ENCODE measurements around the gene LMNB1.
A peak's percentile ranks its signal among the peaks of the same experiment; 100 is the strongest.
"Not testable (repeated sequence)": the region's sequence is repeated elsewhere in the genome, so short reads cannot be mapped to it uniquely, and the experiment has no call there.

LMNB1 gene

GRCh38 chr5:126780165-126780827, 3.4 kb downstream of the LMNB1 start:
- peaks cover 13% of the 10 kb centered on the region for H3K4me1 ChIP-seq (ENCODE audit: control insufficient read depth, insufficient read depth, low read length)
- H3K4me3 ChIP-seq (ENCODE audit: low read length), result peak overlapping the region; percentile 53
- peak overlapping the region; percentile 37 for H3K9ac ChIP-seq (ENCODE audit: low read depth, low read length)
- peak overlapping the region; percentile 56 for H3K4me2 ChIP-seq (ENCODE audit: low read length)
- H3K9me3 ChIP-seq (replicated peaks; ENCODE audit: low read length), result no peaks in the 10 kb centered on the region
- H3K36me3 ChIP-seq (ENCODE audit: insufficient read depth, low read length), result no peaks in the 10 kb centered on the region
- no peaks in the 10 kb centered on the region for H3K27me3 ChIP-seq (ENCODE audit: control insufficient read depth, insufficient read depth, low read length)

- H3K4me3 ChIP-seq (ENCODE audit: low read length); H3K36me3 ChIP-seq (ENCODE audit: insufficient read depth, low read length); H3K9ac ChIP-seq (ENCODE audit: low read depth, low read length); H3K4me2 ChIP-seq (ENCODE audit: low read length); H3K27me3 ChIP-seq (ENCODE audit: control insufficient read depth, insufficient read depth, low read length); H3K4me1 ChIP-seq (ENCODE audit: control insufficient read depth, insufficient read depth, low read length); H3K9me3 ChIP-seq (replicated peaks; ENCODE audit: low read length): not testable (repeated sequence)
These were observed 11.5 kb downstream of the LMNB1 start for GRCh38 chr5:126788409-126788808.

DNA sequence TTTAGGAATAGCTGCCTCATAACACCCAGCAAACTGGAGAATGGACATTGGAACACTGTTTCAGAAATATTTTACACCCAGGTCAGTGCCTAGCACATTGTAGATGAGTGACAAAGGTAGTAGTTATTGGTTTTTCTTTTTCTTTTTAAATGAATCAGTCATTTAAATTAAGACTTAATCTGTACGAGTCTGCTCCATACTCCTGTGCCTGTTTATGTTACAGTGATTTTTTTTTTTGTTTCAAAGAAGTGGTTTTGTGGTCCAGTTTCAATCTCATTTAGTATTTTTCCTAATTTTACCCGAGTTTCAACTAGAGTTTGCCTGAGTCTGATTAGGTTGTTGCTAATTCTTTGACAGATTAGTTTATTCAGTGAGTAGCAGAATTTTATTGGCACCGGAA, 16.2 kb downstream of the LMNB1 start:
- no peaks in the 10 kb centered on the region for H3K36me3 ChIP-seq (ENCODE audit: insufficient read depth, low read length)

DNA sequence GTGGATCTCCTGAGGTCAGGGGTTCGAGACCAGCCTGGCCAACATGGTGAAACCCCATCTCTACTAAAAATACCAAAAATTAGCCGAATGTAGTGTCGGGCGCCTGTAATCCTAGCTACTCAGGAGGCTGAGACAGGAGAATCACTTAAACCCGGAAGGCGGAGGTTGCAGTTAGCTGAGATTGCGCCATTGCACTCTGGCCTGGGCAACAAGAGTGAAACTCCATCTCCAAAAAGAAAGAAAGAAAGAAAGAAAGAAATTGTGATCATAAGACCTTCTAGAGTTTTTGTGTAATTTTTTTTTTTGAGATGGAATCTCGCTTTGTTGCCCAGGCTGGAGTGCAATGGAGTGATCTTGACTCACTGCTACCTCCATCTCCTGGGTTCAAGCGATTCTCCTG, 16.7 kb downstream of the LMNB1 start:
- not testable (repeated sequence) for H3K4me3 ChIP-seq (ENCODE audit: low read length); H3K4me1 ChIP-seq (ENCODE audit: control insufficient read depth, insufficient read depth, low read length); H3K36me3 ChIP-seq (ENCODE audit: insufficient read depth, low read length); H3K27me3 ChIP-seq (ENCODE audit: control insufficient read depth, insufficient read depth, low read length); H3K9ac ChIP-seq (ENCODE audit: low read depth, low read length); H3K9me3 ChIP-seq (replicated peaks; ENCODE audit: low read length); H3K4me2 ChIP-seq (ENCODE audit: low read length)

More for the DNA sequence above, 16.2 kb downstream of the LMNB1 start:
- Histone ChIP-seq H3K9ac (ENCODE audit: low read depth, low read length) (no peak overlapping the region), H3K4me2 (ENCODE audit: low read length) (no peak overlapping the region), H3K9me3 (replicated peaks; ENCODE audit: low read length) (no peaks in the 10 kb centered on the region), H3K27me3 (ENCODE audit: control insufficient read depth, insufficient read depth, low read length) (no peaks in the 10 kb centered on the region), H3K4me1 (ENCODE audit: control insufficient read depth, insufficient read depth, low read length) (peaks cover 3% of the 10 kb centered on the region), H3K4me3 (ENCODE audit: low read length) (no peak overlapping the region)

DNA sequence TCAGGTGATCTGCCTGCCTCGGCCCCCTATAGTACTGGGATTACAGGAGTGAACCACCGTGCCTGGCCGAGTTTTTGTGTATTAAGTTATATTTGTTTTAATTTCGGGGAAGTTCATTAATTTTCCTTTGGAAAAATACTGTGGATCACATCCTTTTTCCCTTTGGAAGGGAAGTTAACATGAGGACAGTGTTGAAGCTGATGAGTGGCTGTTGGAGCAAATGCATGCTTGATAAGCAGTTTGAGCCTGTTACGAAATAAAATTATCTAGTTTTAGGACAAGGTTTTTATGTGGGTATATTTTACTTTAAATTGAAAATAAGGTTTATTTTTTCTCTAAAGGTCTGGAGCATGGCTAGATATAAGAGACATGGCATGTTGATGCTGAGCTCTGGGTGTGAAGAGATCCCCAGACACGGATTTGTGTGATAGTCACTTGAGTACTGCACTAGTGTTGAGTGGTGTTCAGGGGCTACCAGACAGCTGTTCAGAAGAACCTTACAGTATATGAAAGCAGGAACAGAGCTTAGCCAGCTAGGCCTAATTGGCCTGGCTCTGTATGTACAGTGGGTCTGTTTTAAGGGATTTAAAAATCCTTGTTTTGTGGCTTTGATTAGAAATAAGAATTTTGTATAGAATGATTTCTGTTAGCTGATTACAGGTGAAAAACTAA, 17.4 kb downstream of the LMNB1 start:
- H3K36me3 ChIP-seq (ENCODE audit: insufficient read depth, low read length), result no peaks in the 10 kb centered on the region

GRCh38 chr5:126799780-126800179, 22.8 kb downstream of the LMNB1 start:
- H3K36me3 ChIP-seq (ENCODE audit: insufficient read depth, low read length), result no peaks in the 10 kb centered on the region
- no peak overlapping the region for H3K4me2 ChIP-seq (ENCODE audit: low read length)
- no peaks in the 10 kb centered on the region for H3K27me3 ChIP-seq (ENCODE audit: control insufficient read depth, insufficient read depth, low read length)
- no peak overlapping the region for H3K9ac ChIP-seq (ENCODE audit: low read depth, low read length)
- H3K4me1 ChIP-seq (ENCODE audit: control insufficient read depth, insufficient read depth, low read length), result peaks cover 17% of the 10 kb centered on the region
- no peaks in the 10 kb centered on the region for H3K9me3 ChIP-seq (replicated peaks; ENCODE audit: low read length)
- no peak overlapping the region for H3K4me3 ChIP-seq (ENCODE audit: low read length)

More for the DNA sequence above, 17.4 kb downstream of the LMNB1 start:
- Histone ChIP-seq H3K4me2 (ENCODE audit: low read length) (no peak overlapping the region), H3K27me3 (ENCODE audit: control insufficient read depth, insufficient read depth, low read length) (no peaks in the 10 kb centered on the region), H3K9me3 (replicated peaks; ENCODE audit: low read length) (no peaks in the 10 kb centered on the region), H3K9ac (ENCODE audit: low read depth, low read length) (no peak overlapping the region), H3K4me1 (ENCODE audit: control insufficient read depth, insufficient read depth, low read length) (peaks cover 1% of the 10 kb centered on the region), H3K4me3 (ENCODE audit: low read length) (no peak overlapping the region)

DNA sequence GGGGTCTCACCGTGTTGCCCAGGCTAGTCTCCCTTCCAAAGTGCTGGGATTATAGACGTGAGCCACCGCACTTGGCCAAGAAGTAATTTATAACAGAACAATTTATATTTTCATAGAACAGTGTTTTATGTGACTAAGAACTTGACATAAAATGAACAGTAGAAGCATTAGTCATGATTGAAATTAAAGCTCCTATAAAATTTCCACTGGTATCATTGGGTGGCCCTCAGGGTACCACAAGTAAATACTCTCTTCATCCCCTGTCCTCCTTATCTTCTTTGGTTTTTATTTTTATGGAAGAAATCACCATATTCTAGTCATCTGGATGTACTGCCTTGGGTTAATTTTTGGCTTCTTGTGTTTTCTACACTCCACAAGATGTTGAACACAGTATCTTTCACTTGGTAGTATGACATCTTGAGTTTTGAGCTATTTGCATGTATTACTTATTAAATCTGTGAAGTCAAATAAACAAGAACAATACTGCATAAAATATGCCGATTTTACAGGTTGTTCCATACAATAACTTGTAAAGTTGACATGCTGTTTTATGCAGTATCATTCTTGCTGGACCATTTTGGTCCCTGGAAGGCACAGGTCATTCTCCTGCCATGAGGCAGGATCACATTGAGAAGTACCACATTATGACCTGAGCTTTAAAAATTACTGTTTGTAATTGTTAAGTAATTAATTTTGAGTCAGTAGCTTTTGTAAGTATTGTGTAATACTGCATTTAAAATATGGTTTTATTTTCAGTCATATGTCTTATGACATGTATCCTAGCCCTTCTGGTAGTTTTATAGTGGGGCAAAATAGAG, 24.4 kb downstream of the LMNB1 start:
- H3K4me2 ChIP-seq (ENCODE audit: low read length), result no peak overlapping the region
- no peaks in the 10 kb centered on the region for H3K36me3 ChIP-seq (ENCODE audit: insufficient read depth, low read length)
- H3K4me1 ChIP-seq (ENCODE audit: control insufficient read depth, insufficient read depth, low read length), result peaks cover 22% of the 10 kb centered on the region
- H3K27me3 ChIP-seq (ENCODE audit: control insufficient read depth, insufficient read depth, low read length), result no peaks in the 10 kb centered on the region
- H3K4me3 ChIP-seq (ENCODE audit: low read length), result no peak overlapping the region
- no peaks in the 10 kb centered on the region for H3K9me3 ChIP-seq (replicated peaks; ENCODE audit: low read length)
- H3K9ac ChIP-seq (ENCODE audit: low read depth, low read length), result no peak overlapping the region

DNA sequence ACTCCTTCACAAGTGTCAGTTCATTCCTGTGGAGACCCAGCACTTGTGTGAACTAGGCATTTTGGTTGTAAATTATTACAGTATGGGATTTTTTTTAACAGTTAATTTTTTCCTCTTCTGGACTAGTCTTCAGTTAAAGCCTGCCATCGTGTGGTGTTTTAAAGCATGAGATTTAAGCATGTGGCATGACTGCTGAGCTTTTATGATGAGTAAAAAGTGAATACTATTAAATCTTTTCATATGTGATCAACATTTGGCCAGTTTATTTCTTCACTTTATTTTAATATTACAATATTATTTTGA, 25.0 kb downstream of the LMNB1 start:
- Histone ChIP-seq H3K9ac (ENCODE audit: low read depth, low read length) (no peak overlapping the region), H3K9me3 (replicated peaks; ENCODE audit: low read length) (no peaks in the 10 kb centered on the region), H3K4me1 (ENCODE audit: control insufficient read depth, insufficient read depth, low read length) (peaks cover 22% of the 10 kb centered on the region), H3K4me3 (ENCODE audit: low read length) (no peak overlapping the region), H3K27me3 (ENCODE audit: control insufficient read depth, insufficient read depth, low read length) (no peaks in the 10 kb centered on the region), H3K4me2 (ENCODE audit: low read length) (no peak overlapping the region), H3K36me3 (ENCODE audit: insufficient read depth, low read length) (no peaks in the 10 kb centered on the region)

DNA sequence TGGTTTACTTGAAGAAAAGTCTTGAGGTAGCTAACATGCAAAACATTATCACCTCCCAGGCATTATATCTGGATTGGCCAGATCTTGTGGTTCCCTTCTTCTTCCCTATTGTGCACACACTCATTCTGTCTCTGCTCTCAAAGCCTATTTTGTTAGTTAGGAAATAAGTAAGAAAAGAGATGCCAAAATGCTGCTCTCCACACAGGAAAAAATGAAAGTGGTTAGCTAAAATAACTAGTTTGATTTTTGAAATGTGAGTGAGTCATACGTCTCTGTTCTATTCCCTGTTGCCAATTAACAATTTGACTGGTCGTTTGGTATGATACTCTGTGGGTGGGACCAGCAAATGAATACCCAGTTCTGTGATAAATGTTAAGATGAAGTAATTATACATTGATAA, 28.1 kb downstream of the LMNB1 start:
- H3K4me2 ChIP-seq (ENCODE audit: low read length), result peak overlapping the region; percentile 46
- H3K4me1 ChIP-seq (ENCODE audit: control insufficient read depth, insufficient read depth, low read length), result peaks cover 22% of the 10 kb centered on the region
- no peaks in the 10 kb centered on the region for H3K36me3 ChIP-seq (ENCODE audit: insufficient read depth, low read length)
- no peaks in the 10 kb centered on the region for H3K9me3 ChIP-seq (replicated peaks; ENCODE audit: low read length)
- peak overlapping the region; percentile 11 for H3K4me3 ChIP-seq (ENCODE audit: low read length)
- peak overlapping the region; percentile 1 for H3K9ac ChIP-seq (ENCODE audit: low read depth, low read length)
- no peaks in the 10 kb centered on the region for H3K27me3 ChIP-seq (ENCODE audit: control insufficient read depth, insufficient read depth, low read length)

GRCh38 chr5:126808521-126808988, 31.6 kb downstream of the LMNB1 start:
- H3K4me2 ChIP-seq (ENCODE audit: low read length), result no peak overlapping the region
- peaks cover 5% of the 10 kb centered on the region for H3K36me3 ChIP-seq (ENCODE audit: insufficient read depth, low read length)
- peaks cover 16% of the 10 kb centered on the region for H3K4me1 ChIP-seq (ENCODE audit: control insufficient read depth, insufficient read depth, low read length)
- no peak overlapping the region for H3K9ac ChIP-seq (ENCODE audit: low read depth, low read length)
- H3K9me3 ChIP-seq (replicated peaks; ENCODE audit: low read length), result no peaks in the 10 kb centered on the region
- H3K27me3 ChIP-seq (ENCODE audit: control insufficient read depth, insufficient read depth, low read length), result no peaks in the 10 kb centered on the region
- H3K4me3 ChIP-seq (ENCODE audit: low read length), result no peak overlapping the region

DNA sequence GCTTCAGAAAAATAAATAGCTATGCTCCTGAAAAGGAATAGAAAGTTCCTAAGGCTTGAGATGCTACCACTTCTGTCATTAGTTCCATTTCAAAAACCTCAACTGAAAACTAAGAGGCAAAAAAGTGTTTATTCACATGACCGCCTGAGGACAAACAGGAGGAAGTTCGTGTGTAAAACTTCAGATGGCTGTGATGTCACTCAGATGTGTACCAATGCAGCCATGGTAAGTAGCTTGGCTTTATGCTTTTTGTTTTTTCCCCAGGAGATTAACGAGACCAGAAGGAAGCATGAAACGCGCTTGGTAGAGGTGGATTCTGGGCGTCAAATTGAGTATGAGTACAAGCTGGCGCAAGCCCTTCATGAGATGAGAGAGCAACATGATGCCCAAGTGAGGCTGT, 33.0 kb downstream of the LMNB1 start:
- H3K27me3 ChIP-seq (ENCODE audit: control insufficient read depth, insufficient read depth, low read length), result no peaks in the 10 kb centered on the region
- peaks cover 5% of the 10 kb centered on the region for H3K36me3 ChIP-seq (ENCODE audit: insufficient read depth, low read length)
- no peak overlapping the region for H3K9ac ChIP-seq (ENCODE audit: low read depth, low read length)
- H3K4me3 ChIP-seq (ENCODE audit: low read length), result no peak overlapping the region
- H3K4me1 ChIP-seq (ENCODE audit: control insufficient read depth, insufficient read depth, low read length), result peaks cover 12% of the 10 kb centered on the region
- H3K4me2 ChIP-seq (ENCODE audit: low read length), result no peak overlapping the region
- H3K9me3 ChIP-seq (replicated peaks; ENCODE audit: low read length), result no peaks in the 10 kb centered on the region

All from skeletal muscle satellite cell (primary cell).